Measurements from ENCODE around the gene PNPLA1.

PNPLA1 gene, protein sequence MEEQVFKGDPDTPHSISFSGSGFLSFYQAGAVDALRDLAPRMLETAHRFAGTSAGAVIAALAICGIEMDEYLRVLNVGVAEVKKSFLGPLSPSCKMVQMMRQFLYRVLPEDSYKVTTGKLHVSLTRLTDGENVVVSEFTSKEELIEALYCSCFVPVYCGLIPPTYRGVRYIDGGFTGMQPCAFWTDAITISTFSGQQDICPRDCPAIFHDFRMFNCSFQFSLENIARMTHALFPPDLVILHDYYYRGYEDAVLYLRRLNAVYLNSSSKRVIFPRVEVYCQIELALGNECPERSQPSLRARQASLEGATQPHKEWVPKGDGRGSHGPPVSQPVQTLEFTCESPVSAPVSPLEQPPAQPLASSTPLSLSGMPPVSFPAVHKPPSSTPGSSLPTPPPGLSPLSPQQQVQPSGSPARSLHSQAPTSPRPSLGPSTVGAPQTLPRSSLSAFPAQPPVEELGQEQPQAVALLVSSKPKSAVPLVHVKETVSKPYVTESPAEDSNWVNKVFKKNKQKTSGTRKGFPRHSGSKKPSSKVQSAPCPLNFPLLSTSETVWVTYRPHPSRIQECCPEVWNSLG

GRCh38 chr6:36269834-36270705 lies at the start of gene PNPLA1:
Gene PNPLA1, plus strand, starts transcription at chr6:36270060. Its CDS starts 400 bp downstream, at chr6:36270460.
- DNase-seq, result no peak

DNA sequence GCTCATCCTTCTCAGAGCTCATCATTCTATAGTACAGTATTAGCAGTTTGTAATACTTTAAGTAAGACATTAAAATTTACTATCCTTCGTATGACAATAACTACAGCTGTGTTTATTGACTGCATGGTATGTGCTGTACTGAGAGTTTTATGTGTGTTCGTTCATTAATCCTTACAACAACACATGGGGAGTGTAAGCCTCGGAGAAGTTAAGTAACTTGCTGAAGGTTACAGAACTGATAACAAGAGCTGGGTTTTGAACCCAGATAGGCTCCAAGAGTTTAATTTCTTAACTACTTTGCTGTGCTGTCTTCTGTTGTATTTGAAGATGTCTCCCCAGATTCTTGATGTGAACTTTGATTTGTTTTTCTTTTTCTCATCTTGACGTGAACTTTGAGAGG lies 49.6 kb upstream of the PNPLA1 start:
- no peak for DNase-seq

DNA sequence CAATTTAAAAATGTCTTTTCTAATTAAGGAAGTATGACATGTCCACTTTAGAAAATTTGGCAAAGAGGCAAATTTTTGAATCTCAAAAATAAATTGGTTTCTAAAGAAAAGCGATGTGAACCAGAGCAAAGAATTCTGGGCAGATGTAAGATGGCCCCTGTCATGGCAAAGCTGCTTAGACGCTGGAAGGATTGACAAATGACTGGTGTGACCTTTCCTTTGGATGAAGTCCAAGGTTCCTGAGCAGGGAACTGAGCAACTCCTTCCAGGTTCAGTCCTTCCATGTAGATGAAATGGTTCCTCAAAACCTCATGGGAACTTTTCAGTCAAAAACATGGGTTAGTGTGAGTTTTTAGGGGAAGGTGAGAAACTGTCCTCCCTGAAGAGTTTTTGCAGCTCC lies 48.2 kb upstream of the PNPLA1 start:
- DNase-seq, result no peak

DNA sequence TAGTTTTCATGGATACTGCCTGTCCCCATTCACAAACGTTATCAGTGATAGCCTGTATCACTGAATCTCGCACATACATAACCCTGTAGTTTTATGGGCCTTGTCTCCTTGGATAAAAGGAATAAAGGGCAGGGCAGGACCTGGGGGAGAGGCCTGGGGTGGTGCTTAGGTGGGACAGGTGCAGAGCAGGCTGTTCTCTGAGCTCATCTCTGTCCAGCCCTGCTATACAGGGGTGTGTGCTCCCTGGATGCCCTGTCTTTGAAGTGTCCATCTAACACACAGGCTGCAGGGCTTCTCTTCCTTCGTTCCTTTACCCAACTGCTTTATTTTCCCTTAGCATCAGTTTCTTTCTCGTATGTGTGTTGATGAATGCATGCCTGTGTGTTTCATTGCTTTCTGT lies 46.9 kb upstream of the PNPLA1 start:
- no peak for DNase-seq

GRCh38 chr6:36223706-36224105 lies 46.2 kb upstream of the PNPLA1 start:
- no peak for DNase-seq

DNA sequence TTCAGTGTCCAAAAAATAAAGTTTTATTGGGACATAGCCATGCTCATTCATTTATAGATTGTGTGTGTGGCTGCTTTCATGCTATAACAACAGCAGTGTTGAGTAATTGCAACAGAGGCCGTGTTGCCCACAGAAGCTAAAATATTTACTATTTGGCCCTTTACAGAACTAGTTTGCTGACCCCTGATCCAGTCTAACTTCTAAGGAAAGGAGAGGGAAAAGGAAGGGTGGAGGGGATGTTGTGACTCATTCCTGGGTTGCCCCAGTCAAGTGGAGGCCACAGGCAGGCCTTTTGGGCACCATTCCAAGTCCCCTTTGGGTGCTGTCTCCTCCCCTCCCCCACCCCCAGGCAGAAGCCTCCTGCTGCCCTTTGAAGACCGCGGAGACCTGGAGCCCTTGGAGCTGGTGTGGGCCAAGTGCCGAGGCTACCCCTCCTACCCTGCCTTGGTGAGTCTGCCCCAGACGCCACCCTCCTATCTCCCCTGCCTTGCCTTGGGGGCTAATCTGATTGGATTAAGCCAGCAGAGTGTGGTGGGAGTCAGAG lies 44.9 kb upstream of the PNPLA1 start:
- no peak for DNase-seq

- no peak for DNase-seq
These were observed 43.3 kb upstream of the PNPLA1 start for GRCh38 chr6:36226438-36227047.

DNA sequence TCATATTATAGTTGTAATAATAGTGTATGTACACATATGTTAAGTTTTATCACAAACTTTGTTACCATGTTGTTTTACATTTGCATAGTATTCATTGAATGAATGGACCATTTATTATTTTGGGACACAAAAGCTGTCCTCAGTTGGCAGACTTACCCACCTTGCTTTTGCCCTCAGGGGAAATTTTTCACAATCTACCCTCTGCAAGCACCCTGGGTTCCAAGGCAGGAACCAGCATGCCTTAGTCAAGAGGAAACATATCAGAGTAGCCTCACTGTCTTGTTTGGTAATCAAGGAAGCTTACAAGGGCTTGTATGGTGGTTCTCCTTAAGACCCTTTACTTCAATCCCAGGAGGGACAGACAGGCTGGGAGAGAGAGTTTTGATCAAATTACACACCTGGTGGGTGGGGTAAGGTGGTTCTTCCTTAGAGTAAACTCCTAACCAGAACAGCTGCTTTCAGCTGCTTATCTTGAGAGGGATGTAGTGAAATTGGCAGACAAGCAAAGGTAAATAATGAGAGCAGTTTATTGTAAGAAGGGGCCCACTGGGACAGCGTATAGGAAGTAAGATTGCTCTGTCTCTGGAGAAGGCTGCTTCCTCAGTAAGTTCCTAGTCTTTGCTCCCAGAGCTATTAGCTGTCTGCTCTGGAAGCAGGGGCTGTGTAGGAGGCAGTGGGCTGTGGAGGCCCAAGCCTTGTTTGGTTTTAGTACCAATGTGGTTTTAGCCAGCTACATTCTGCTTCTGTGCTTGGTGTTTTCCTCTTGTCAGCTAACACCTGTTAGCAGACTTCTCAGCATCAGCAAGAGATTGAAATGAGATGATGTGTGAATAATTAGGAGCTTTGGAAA lies 42.3 kb upstream of the PNPLA1 start:
- DNase-seq, result no peak

- DNase-seq, result no peak
These were observed 40.6 kb upstream of the PNPLA1 start for GRCh38 chr6:36229223-36229622.

GRCh38 chr6:36230371-36230770 lies 39.5 kb upstream of the PNPLA1 start:
- no peak for DNase-seq

DNA sequence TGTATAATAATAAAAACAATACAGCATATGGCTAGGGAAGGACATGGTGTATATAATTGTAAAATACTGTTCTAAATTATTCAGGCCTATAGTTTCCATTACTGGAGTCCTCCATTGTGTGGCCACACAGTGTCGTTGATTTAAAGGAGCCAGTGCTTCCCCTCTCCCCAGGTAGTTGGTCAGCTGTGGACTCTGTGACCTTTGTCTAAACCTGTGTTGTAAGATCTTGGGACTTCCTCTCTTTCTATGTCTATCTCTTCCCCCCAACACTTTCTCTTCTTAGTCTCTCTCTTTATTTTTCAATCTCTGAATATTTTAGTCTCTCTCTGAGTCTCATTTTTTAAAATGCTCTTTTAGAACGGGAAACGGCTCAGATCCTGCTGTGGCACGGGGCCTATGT lies 37.7 kb upstream of the PNPLA1 start:
- no peak for DNase-seq

- DNase-seq, result no peak
These were observed 34.6 kb upstream of the PNPLA1 start for GRCh38 chr6:36235309-36235708.

GRCh38 chr6:36235862-36236261 lies 34.0 kb upstream of the PNPLA1 start:
- no peak for DNase-seq

- DNase-seq, result no peak
These were observed 30.1 kb upstream of the PNPLA1 start for GRCh38 chr6:36239774-36240173.

- DNase-seq, result peak; percentile 29
These were observed 28.1 kb upstream of the PNPLA1 start for GRCh38 chr6:36241728-36242127.

- no peak for DNase-seq
These were observed 27.7 kb upstream of the PNPLA1 start for GRCh38 chr6:36242161-36242560.

GRCh38 chr6:36242626-36243025 lies 27.2 kb upstream of the PNPLA1 start:
- no peak for DNase-seq

- no peak for DNase-seq
These were observed 26.2 kb upstream of the PNPLA1 start for GRCh38 chr6:36243562-36244212.

DNA sequence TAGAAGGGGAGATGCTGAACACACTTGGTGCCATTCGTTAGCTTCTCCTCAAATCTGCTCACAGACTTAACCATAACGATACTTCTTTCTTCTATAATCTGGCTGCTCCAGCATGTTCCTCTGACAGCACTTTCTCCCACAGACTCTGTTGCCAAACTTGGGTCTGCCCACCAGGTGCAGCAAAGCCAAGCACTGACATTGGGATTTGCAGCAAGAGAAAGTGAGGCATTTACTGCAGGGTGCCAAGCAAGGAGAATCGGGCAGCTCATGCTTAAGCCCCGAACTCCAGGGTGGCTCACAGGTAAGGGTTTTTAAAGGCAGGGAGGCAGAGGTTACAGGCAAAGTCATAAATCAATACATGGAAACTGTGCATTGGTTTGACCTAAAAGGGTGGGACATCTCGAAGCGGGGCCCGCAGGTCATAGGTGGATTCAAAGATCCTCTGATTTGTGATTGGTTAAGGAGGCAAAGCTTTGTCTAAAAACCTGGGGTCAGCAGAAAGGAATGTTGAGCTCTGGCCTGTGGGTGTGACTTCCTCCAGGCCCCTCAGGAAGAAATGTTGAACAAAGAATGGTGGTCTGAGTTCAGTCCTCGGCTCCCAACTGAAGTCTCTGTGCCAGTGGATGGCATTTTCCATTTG lies 25.1 kb upstream of the PNPLA1 start:
- DNase-seq, result no peak

DNA sequence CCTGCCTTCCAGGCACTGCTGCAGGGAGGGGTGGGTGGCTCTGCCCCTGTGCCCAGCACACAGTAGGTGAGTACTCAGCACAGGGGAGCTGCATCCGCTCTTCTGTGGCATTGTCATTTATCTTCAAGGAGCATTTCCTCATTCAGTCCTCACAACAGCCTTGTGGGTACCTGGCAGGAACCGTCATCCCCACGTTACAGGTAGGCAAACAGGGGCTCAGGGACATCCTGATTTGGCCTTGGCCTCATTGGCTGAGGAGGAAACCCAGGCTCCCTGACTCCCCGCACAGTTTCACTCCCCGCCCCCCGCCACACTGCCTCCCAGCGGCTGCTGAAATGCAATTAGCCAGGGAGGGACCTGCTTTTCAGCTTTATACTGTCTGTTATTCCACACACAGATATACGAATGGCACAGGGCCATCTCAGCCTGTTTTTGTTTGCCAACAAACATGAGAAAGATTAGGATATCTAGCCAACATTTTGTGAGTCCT lies 24.2 kb upstream of the PNPLA1 start:
- DNase-seq, result no peak
